LHCN-M2 (cell line): ENCODE measurements around the gene COA5. TPM values are rescaled to one million over a fixed set of nuclear protein-coding genes. Genes with fewer than 3 reads are reported as not detected.

Experiments
- DNase-seq: peaks from one replicate; pipeline ENCODE4 v3.0.0-alpha.2; 2012; ENCODE audit warnings: low read depth
- polyA plus RNA-seq: library from polyadenylated mRNA; unstranded; fragments of >200 nt; gene quantifications from one replicate; pipeline ENCODE4 v1.2.1, GENCODE V29; 2012; ENCODE audit warnings: missing spikeins
- total RNA-seq: library from RNA; depleted of rRNA; stranded (reverse); fragments of >200 nt; gene quantifications from 2 replicates; pipeline ENCODE4 v1.2.3, GENCODE V29; 2014; rRNA removed

The COA5 gene, protein sequence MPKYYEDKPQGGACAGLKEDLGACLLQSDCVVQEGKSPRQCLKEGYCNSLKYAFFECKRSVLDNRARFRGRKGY
- total RNA-seq = 28.3 and 29.1 TPM in 2 replicates
- polyA plus RNA-seq = 23.0 TPM

- DNase-seq = peak; percentile 86
These were observed at the start of gene COA5, which contains the start of gene UNC50 for GRCh38 chr2:98608116-98608961. Gene COA5 (minus strand): TSS chr2:98608512. CDS start chr2:98608405, 107 bp downstream. Gene UNC50 (plus strand): TSS chr2:98608589. CDS start chr2:98609760, 1,171 bp downstream.

DNA sequence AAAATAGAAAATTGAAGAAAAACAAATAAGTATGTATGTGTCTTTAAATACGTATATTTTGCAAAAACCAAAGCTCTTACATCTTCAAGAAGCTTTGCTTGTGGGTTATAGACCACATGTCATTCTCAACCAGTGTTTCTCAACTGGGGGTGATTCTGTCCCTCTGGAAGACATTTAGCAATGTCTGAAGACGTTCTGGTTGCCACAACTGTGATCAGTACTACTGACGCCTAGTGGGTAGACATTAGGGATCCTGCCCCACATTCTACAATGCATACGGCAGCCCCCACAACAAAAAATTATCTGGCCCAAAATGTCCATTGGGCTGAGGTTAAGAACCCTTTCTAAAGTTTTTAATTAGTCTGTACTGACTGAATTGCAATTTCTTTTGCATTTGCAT lies 48.5 kb upstream of the COA5 start:
- DNase-seq = no peak

- no peak for DNase-seq
These were observed 46.6 kb upstream of the COA5 start for GRCh38 chr2:98654699-98655495.

GRCh38 chr2:98650998-98651397 lies 42.7 kb upstream of the COA5 start:
- DNase-seq = no peak

GRCh38 chr2:98649992-98650375 lies 41.7 kb upstream of the COA5 start:
- no peak for DNase-seq

DNA sequence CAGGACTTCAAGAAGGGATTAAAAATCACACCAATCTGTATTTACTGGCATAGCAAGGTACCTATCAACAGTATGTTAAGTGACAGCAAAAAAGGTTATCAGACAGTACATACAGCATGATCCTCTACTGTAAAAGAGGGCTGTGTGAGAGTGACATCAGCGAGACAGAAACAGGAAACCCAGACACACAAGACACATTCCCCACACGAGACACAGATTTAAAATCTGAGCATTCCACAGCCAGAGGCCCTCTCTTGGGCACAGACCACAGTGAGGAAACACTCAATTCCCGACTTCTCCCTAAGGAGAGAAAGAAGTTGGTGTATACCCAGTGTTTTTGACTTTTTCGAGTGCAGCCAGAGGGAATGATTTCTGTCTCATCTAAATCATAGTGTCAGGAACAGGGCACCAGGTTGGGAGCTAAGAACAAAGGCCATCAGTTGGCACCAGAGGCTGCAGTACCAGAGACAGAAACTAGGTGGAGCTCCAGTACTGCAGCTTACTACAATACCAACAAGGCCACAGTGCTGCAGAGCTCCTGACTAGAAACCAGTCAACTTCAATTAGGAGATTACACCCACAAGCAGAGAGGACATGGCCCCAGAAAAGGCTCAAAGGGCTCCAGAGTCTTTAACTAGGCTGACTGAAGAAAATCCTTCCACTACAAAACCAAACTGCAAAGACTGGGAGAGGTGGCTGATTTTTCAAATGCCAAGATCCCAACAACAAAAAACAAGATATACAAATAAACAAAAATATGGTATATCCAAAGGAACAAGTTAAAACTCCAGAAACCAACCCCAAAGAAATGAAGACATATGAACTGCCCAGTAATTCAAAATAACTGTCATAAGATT lies 41.1 kb upstream of the COA5 start:
- DNase-seq = peak; percentile 67

DNA sequence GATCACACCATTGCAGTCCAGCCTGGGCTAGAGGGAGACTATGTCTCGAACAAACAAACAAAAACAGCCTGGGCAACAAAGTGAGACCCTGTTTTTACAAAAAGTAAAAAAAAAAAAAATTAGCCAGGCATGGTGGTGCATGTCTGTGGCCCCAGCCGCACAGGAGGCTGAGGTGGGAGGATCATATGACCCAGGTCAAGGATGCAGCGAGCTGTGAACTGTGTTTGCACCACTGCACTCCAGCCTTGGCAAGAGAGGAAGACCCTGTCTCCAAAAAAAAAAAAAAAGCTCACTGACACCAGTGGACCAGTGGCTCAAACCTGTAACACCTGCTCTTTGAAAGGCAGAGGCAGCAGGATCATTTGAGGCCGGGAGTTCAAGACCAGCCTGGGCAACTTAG lies 40.1 kb upstream of the COA5 start:
- DNase-seq = no peak

GRCh38 chr2:98647636-98648035 lies 39.3 kb upstream of the COA5 start:
- no peak for DNase-seq

DNA sequence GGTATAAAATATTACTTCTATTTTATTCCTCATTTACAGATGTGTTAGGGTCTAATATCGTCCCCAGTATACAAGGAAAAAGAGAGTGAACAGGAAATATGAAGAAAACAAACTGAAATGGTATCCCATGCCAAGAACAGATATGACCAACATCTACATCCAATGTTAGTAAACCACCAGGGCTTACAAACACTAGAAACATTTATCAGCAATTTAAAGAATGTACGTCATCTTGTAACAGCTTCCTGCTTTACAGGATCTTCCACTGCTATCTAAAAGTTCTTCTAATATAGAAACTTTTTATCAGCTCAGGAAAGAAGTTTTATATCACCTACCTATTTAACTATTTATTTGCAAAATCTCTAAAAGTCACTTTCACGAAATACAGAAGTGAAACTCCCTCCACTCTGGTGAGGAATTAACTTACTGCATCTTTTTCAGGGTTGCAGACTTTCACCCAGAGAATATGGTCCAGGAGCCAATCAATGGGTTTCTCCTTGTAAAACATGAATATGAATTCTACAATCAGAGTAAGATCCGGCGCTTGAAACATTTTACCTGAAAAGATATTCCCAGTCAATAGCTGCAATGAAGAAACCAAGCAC lies 35.3 kb upstream of the COA5 start:
- DNase-seq = no peak

GRCh38 chr2:98637401-98638147 lies 29.3 kb upstream of the COA5 start:
- DNase-seq = no peak

GRCh38 chr2:98634406-98635092 lies 26.2 kb upstream of the COA5 start:
- DNase-seq = peak; percentile 21

- DNase-seq = no peak
These were observed 24.0 kb upstream of the COA5 start for GRCh38 chr2:98632351-98632750.

GRCh38 chr2:98623657-98624056 lies 15.3 kb upstream of the COA5 start:
- no peak for DNase-seq

- no peak for DNase-seq
These were observed 8.8 kb upstream of the COA5 start for GRCh38 chr2:98617149-98617548.

DNA sequence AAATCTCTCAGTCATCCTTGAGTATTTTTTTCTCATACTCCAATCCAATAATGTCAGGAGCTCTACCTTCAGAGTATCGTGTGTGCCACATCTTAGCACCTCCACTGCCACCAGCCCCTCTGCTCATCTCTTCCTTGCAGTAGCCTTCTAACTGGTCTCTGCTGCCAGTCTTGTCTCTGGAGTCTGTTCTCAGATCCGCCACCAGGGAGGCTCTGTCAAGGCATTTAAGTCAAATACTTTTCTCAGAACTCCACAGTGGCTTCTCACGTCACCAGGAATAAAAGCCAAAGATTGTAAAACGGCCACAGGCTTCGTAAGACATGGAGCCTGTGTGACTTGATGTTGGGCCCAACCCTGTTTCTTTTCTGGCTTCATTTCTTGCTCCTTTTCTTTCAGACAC lies 7.2 kb upstream of the COA5 start:
- DNase-seq = no peak

GRCh38 chr2:98614024-98614739 lies 5.9 kb upstream of the COA5 start:
- DNase-seq = no peak

DNA sequence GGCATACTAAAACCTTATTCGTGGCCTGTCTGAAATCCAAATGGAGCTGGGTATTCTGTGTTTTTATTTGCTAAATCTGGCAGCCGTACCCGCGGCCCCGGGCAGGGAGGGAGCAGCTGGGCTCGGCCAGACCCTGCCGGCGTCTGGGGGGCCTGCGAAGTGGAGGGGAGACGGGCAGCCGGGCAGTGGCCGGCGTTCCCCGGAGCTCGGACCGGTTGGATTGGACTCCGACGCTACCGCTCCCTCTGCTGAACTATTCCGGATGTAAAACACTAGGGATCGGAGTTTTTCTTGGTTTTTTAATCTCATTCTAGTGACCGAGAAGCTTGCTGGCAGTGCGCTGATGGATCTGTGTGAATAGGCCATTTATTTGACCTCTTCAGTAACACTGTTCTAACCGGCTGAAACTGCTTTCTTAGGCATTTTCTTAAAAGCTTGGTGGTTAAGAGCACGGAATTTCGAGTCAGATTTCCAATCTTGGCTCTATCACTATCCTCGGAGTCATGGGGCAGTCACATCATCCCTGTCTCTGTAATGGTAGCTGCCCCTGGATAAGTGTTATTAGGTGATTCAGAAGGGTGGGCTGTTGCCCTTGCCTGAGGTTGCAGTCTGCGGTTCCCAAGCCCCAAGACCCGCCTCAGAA lies 771 bp upstream of the COA5 start:
- DNase-seq = peak; percentile 45

GRCh38 chr2:98607741-98608115 lies 584 bp downstream of the COA5 start:
- DNase-seq = no peak

- DNase-seq = no peak
These were observed 1.2 kb downstream of the COA5 start for GRCh38 chr2:98607104-98607503.
